ENCODE measurements around the gene ARID1B. TPM values are rescaled to one million over a fixed set of nuclear protein-coding genes. Genes with fewer than 3 reads are reported as not detected.

The ARID1B gene
- total RNA-seq, 1 experiment from 2014 or later = 63.9 TPM

GRCh38 chr6:156940221-156940620 lies 163.0 kb downstream of the ARID1B start:
- Mint-ChIP-seq H3K4me3 (ENCODE audit: unreplicated experiment) (no peak overlapping the region), H3K27me3 (ENCODE audit: insufficient read depth, unreplicated experiment) (no peaks in the 10 kb centered on the region), H3K36me3 (ENCODE audit: insufficient read depth, unreplicated experiment) (peaks cover 24% of the 10 kb centered on the region), H3K27ac (ENCODE audit: low read depth, unreplicated experiment) (no peak overlapping the region), H3K4me1 (ENCODE audit: insufficient read depth, unreplicated experiment) (peaks cover 2% of the 10 kb centered on the region), H3K9me3 (ENCODE audit: unreplicated experiment) (no peaks in the 10 kb centered on the region)
- BruUV-seq (replicated peaks) = no TSS peak
- no peak for DNase-seq (ENCODE audit: unreplicated experiment)
- TF ChIP-seq CTCF (IDR thresholded peaks at IDR 0.05; ENCODE audit: unreplicated experiment) = no peak
- ChIA-PET CTCF (interaction anchor here (1.0 kb wide), 1 partner anchor 15 kb away, joined by 3 read pairs; no protein-coding TSS in a partner anchor), POLR2A (interaction anchor here (0.7 to 1.5 kb wide), 2 partner anchors 9 to 13 kb away, joined by 3 to 5 read pairs; no protein-coding TSS in a partner anchor)
- intact Hi-C loops (cut with micrococcal nuclease) = no loop called here

- Mint-ChIP-seq H3K27ac (ENCODE audit: low read depth, unreplicated experiment) (no peak overlapping the region), H3K4me3 (ENCODE audit: unreplicated experiment) (no peak overlapping the region), H3K36me3 (ENCODE audit: insufficient read depth, unreplicated experiment) (peaks cover 18% of the 10 kb centered on the region), H3K4me1 (ENCODE audit: insufficient read depth, unreplicated experiment) (peaks cover 8% of the 10 kb centered on the region), H3K27me3 (ENCODE audit: insufficient read depth, unreplicated experiment) (no peaks in the 10 kb centered on the region), H3K9me3 (ENCODE audit: unreplicated experiment) (no peaks in the 10 kb centered on the region)
- TF ChIP-seq CTCF (IDR thresholded peaks at IDR 0.05; ENCODE audit: unreplicated experiment) = no peak
- no peak for DNase-seq (ENCODE audit: unreplicated experiment)
- intact Hi-C loops (cut with micrococcal nuclease) = no loop called here
- ChIA-PET CTCF (interaction anchor here (0.6 to 1.7 kb wide), 4 partner anchors 92 to 1616 kb away, joined by 3 to 6 read pairs (median 4); no protein-coding TSS in a partner anchor), POLR2A (interaction anchor here (0.6 to 1.7 kb wide), 4 partner anchors 9 to 34 kb away, joined by 3 to 4 read pairs (median 4); no protein-coding TSS in a partner anchor)
- no TSS peak for BruUV-seq (replicated peaks)
Measured at GRCh38 chr6:156942266-156942665, 165.1 kb downstream of the ARID1B start.

- no TSS peak for BruUV-seq (replicated peaks)
- H3K27me3 Mint-ChIP-seq (ENCODE audit: insufficient read depth, unreplicated experiment) = no peaks in the 10 kb centered on the region
Measured at GRCh38 chr6:156943166-156943565, 166.0 kb downstream of the ARID1B start.

GRCh38 chr6:156943816-156944215 lies 166.6 kb downstream of the ARID1B start:
- intact Hi-C loops (cut with micrococcal nuclease) = no loop called here
- Mint-ChIP-seq H3K36me3 (ENCODE audit: insufficient read depth, unreplicated experiment) (peaks cover 13% of the 10 kb centered on the region), H3K27me3 (ENCODE audit: insufficient read depth, unreplicated experiment) (no peaks in the 10 kb centered on the region), H3K4me3 (ENCODE audit: unreplicated experiment) (no peak overlapping the region), H3K4me1 (ENCODE audit: insufficient read depth, unreplicated experiment) (peaks cover 11% of the 10 kb centered on the region), H3K9me3 (ENCODE audit: unreplicated experiment) (no peaks in the 10 kb centered on the region), H3K27ac (ENCODE audit: low read depth, unreplicated experiment) (no peak overlapping the region)
- POLR2A ChIA-PET = interaction anchor here (0.8 to 1.7 kb wide), 6 partner anchors 9 to 165 kb away, joined by 3 to 7 read pairs (median 4); no protein-coding TSS in a partner anchor
- no peak for TF ChIP-seq CTCF (IDR thresholded peaks at IDR 0.05; ENCODE audit: unreplicated experiment)
- no peak for DNase-seq (ENCODE audit: unreplicated experiment)
- CTCF ChIA-PET = interaction anchor here (0.5 to 1.7 kb wide), 6 partner anchors 9 to 148 kb away, joined by 3 to 6 read pairs (median 4); no protein-coding TSS in a partner anchor
- no TSS peak for BruUV-seq (replicated peaks)

More at GRCh38 chr6:156943166-156943565, 166.0 kb downstream of the ARID1B start:
- CTCF ChIA-PET = interaction anchor here (0.9 to 1.7 kb wide), 4 partner anchors 8 to 91 kb away, joined by 4 to 6 read pairs (median 4); no protein-coding TSS in a partner anchor
- peaks cover 8% of the 10 kb centered on the region for H3K4me1 Mint-ChIP-seq (ENCODE audit: insufficient read depth, unreplicated experiment)
- intact Hi-C loops (cut with micrococcal nuclease) = no loop called here
- no peak overlapping the region for H3K27ac Mint-ChIP-seq (ENCODE audit: low read depth, unreplicated experiment)
- H3K36me3 Mint-ChIP-seq (ENCODE audit: insufficient read depth, unreplicated experiment) = peaks cover 13% of the 10 kb centered on the region
- no peaks in the 10 kb centered on the region for H3K9me3 Mint-ChIP-seq (ENCODE audit: unreplicated experiment)
- H3K4me3 Mint-ChIP-seq (ENCODE audit: unreplicated experiment) = no peak overlapping the region
- TF ChIP-seq CTCF (IDR thresholded peaks at IDR 0.05; ENCODE audit: unreplicated experiment) = no peak
- POLR2A ChIA-PET = interaction anchor here (0.9 to 1.7 kb wide), 6 partner anchors 10 to 163 kb away, joined by 3 to 7 read pairs (median 4); no protein-coding TSS in a partner anchor
- DNase-seq (ENCODE audit: unreplicated experiment) = no peak

Data from MCF 10A (cell line).